KMS-11 (cell line): ENCODE results near the gene MFSD6.

Source experiments
- H2AFZ ChIP-seq: fragments of 200-600 bp; sonication (generic); 2 replicates; pipeline ENCODE4 v1.6.1; 2016; ENCODE audit warnings: antibody characterized with exemption, mixed run types, low read depth
- H3K27ac ChIP-seq: fragments of 200-600 bp; sonication (generic); 2 replicates; pipeline ENCODE4 v1.6.1; 2016; ENCODE audit warnings: mild to moderate bottlenecking, mixed run types
- H3K27me3 ChIP-seq: fragments of 200-600 bp; sonication (generic); 2 replicates; pipeline ENCODE4 v1.6.1; 2017; ENCODE audit warnings: mild to moderate bottlenecking, low read depth, mixed run types, moderate library complexity; ENCODE audit not compliant: insufficient read depth
- H3K36me3 ChIP-seq: fragments of 200-600 bp; sonication (generic); 2 replicates; pipeline ENCODE4 v1.6.1; 2017; ENCODE audit warnings: mild to moderate bottlenecking, mixed run types; ENCODE audit not compliant: insufficient read depth
- H3K4me1 ChIP-seq: fragments of 200-600 bp; sonication (generic); 2 replicates; pipeline ENCODE4 v1.6.1; 2016; ENCODE audit warnings: mild to moderate bottlenecking, low read depth, mixed run types; ENCODE audit not compliant: poor library complexity, severe bottlenecking
- H3K4me2 ChIP-seq: fragments of 200-600 bp; sonication (generic); 2 replicates; pipeline ENCODE4 v1.7.0; 2016; ENCODE audit warnings: mild to moderate bottlenecking, mixed run types
- H3K4me3 ChIP-seq: fragments of 200-600 bp; sonication (generic); IDR thresholded peaks from 2 replicates; pipeline ENCODE4 v1.6.1; 2017; ENCODE audit warnings: low read depth, low read length, mixed read lengths; ENCODE audit not compliant: insufficient read depth
- H3K79me2 ChIP-seq: fragments of 200-600 bp; sonication (generic); 2 replicates; pipeline ENCODE4 v1.6.1; 2016; ENCODE audit warnings: low read depth, mixed run types; ENCODE audit not compliant: insufficient read depth
- H3K9ac ChIP-seq: fragments of 200-600 bp; sonication (generic); 2 replicates; pipeline ENCODE4 v1.6.1; 2016; ENCODE audit warnings: mild to moderate bottlenecking, mixed run types
- H4K20me1 ChIP-seq: fragments of 200-600 bp; sonication (generic); 2 replicates; pipeline ENCODE4 v1.6.1; 2016; ENCODE audit warnings: mild to moderate bottlenecking, mixed run types; ENCODE audit not compliant: insufficient read depth
- CTCF ChIP-seq: fragments of 200-600 bp; sonication (generic); conservative IDR thresholded peaks from 2 replicates; pipeline ENCODE4 v1.6.1; 2017; ENCODE audit warnings: low read depth, mild to moderate bottlenecking, antibody characterized with exemption, low read length, moderate library complexity, mixed read lengths

Gene MFSD6

GRCh38 chr2:190497428-190497827 lies 89.3 kb downstream of the MFSD6 start:
- no peak overlapping the region for H3K27ac ChIP-seq
- H3K79me2 ChIP-seq, result no peaks in the 10 kb centered on the region
- no peak overlapping the region for H3K4me2 ChIP-seq
- no peaks in the 10 kb centered on the region for H3K4me1 ChIP-seq
- no peak overlapping the region for H3K4me3 ChIP-seq
- H3K9ac ChIP-seq, result no peak overlapping the region
- H3K36me3 ChIP-seq, result no peaks in the 10 kb centered on the region
- H4K20me1 ChIP-seq, result no peaks in the 10 kb centered on the region
- H2AFZ ChIP-seq, result no peak overlapping the region
- no peak for TF ChIP-seq CTCF
- H3K27me3 ChIP-seq, result no peaks in the 10 kb centered on the region

- Histone ChIP-seq H3K27ac (no peak overlapping the region), H2AFZ (no peak overlapping the region), H3K9ac (no peak overlapping the region), H4K20me1 (no peaks in the 10 kb centered on the region), H3K4me3 (no peak overlapping the region), H3K79me2 (no peaks in the 10 kb centered on the region), H3K4me1 (no peaks in the 10 kb centered on the region), H3K27me3 (no peaks in the 10 kb centered on the region), H3K36me3 (no peaks in the 10 kb centered on the region), H3K4me2 (no peak overlapping the region)
- TF ChIP-seq CTCF, result no peak
Observed at GRCh38 chr2:190499273-190499672, 91.1 kb downstream of the MFSD6 start.

GRCh38 chr2:190500054-190500502 lies 91.9 kb downstream of the MFSD6 start:
- TF ChIP-seq CTCF, result no peak
- H3K36me3 ChIP-seq, result no peaks in the 10 kb centered on the region
- H3K27me3 ChIP-seq, result no peaks in the 10 kb centered on the region
- no peak overlapping the region for H3K9ac ChIP-seq
- no peaks in the 10 kb centered on the region for H3K79me2 ChIP-seq
- H3K4me2 ChIP-seq, result no peak overlapping the region
- H4K20me1 ChIP-seq, result no peaks in the 10 kb centered on the region
- H3K4me3 ChIP-seq, result no peak overlapping the region
- no peak overlapping the region for H3K27ac ChIP-seq
- H2AFZ ChIP-seq, result no peak overlapping the region
- no peaks in the 10 kb centered on the region for H3K4me1 ChIP-seq

- H3K4me2 ChIP-seq, result no peak overlapping the region
- H4K20me1 ChIP-seq, result no peaks in the 10 kb centered on the region
- H3K4me3 ChIP-seq, result no peak overlapping the region
- no peaks in the 10 kb centered on the region for H3K27me3 ChIP-seq
- no peak for TF ChIP-seq CTCF
- H3K36me3 ChIP-seq, result no peaks in the 10 kb centered on the region
- no peak overlapping the region for H3K9ac ChIP-seq
- H3K79me2 ChIP-seq, result no peaks in the 10 kb centered on the region
- no peak overlapping the region for H2AFZ ChIP-seq
- H3K4me1 ChIP-seq, result no peaks in the 10 kb centered on the region
- H3K27ac ChIP-seq, result no peak overlapping the region
Observed at GRCh38 chr2:190501231-190501630, 93.1 kb downstream of the MFSD6 start.
